GM19025 (cell line): ENCODE measurements around the gene MAN2A1.
A peak's percentile ranks its signal among the peaks of the same experiment; 100 is the strongest.

Source experiments
- ATAC-seq: cut with Tn5 transposase; IDR thresholded peaks from one replicate; pipeline ENCODE4 v1.9.1; 2021; ENCODE audit warnings: mild to moderate bottlenecking, low read depth, moderate library complexity; ENCODE audit not compliant: unreplicated experiment

MAN2A1 gene

DNA sequence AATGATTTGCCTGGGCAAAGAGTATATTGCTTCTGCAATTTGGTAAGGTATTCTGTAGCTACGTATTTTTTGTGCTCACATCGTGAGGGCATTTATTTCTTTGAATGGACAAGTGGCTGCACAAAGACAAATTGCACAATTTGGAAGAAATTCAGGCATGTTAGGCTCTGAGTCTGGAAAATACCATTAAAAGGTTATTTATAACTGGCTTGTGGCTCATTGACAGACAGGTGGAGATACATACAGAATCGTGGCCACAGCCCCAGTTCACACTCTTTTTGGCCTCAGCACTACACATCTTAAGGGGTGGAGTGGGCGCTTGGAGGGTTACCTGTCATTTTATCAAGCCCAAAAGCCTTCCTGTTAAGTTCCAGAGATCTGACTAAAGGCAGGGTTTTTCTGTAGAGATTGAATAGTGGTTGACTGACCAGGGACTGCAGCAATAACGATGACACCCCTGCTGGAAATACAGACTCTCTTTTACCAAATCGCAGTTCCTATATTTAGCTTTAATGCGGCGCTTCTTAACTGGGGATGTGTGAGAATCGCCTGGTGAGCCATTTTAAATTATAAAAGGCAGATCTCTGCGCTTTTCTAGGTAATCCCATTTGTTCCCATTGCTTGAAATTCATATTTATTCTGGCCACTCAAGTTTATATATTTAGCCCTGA lies 14.7 kb downstream of the MAN2A1 start:
- ATAC-seq, result no peak

DNA sequence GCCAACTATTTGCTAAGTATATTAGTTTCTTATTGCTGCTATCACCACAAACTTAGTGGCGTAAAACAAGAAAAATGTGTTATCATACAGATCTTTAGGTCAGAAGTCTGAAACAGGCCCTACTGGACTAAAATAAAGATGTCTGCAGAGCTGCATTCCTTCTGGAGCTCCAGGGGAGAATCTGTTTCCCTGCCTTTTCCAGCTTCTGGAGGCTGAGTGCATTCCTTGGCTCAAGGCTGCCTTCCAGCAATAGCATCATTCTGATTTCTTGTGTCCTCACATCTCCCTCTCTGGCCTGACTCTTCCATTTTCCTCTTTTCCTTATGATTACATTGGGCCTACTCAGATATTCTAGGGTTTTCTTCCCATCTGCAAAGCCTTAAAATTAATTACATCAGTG lies 15.9 kb downstream of the MAN2A1 start:
- no peak for ATAC-seq

DNA sequence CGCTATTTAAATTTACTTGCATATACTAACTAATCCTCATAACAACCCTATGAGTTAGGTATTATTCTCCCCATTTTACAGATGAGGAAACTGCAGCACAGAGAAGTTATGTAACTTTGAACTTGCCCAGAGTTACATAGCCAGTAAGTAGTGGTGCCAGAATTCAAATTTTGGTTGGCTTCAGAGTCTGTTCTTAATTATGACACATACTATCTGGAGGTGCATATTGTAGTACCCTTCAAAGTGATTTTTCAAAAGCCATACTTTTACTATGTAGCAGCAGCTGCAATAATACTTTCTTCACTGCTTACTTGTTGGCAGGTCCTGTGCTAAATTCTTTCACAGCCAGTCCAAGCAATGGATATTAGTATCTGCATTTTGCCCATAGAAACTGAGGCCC lies 16.4 kb downstream of the MAN2A1 start:
- no peak for ATAC-seq

DNA sequence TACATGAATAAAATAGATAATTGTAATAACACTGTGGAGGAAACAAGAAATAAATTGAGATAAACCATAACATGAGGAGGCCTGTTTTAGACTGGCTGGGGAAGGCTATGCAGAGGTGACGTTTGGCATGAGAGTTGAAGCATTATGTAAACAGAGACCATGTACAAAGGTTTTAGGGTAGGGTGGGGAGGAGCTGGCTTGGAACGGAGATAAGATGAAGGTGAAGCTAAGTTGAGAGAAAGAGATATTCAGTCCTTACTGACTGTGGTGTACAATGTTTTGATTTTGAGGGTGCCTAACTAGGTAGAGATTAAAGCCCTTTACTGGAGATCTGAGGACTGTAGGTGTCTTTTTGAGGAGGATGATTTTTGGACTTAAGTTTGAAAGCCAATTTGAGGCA lies 17.8 kb downstream of the MAN2A1 start:
- ATAC-seq, result no peak

DNA sequence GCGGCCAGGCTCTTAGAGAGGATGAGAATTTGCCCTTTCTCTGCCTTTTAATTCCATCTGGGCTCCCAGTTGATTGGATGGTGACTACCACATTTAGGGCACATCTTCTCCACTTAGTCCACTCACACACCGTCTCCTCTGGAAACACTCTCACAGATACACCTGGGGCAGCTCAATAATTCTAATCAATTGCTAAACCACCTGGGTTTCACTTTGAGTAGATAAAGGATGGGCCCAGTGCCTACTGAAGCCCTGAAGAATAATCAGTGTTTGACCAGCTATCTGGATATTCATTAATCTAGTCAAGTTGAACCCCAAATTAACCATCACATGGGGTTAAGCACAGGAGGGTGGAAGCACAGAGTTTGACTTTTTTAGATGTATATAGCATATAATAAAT lies 19.1 kb downstream of the MAN2A1 start:
- no peak for ATAC-seq

DNA sequence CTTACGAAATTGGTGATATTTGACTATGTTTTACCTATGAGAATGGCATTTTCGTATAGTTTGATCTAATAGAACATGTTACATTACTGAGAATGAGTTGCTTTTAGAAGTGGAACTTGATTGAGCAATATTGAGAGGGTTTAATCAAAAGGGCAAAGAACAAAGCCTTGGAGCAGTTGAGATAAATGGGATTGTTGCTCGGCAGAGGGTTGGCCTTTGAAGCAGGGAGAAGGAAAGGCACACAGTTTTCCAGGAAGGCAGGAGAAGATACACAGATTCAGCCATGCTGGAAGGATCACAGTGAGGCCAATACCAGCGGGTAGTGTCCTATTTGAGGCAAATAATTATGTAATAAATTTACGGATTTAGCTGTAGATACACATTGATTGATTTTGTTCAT lies 19.5 kb downstream of the MAN2A1 start:
- ATAC-seq, result no peak

DNA sequence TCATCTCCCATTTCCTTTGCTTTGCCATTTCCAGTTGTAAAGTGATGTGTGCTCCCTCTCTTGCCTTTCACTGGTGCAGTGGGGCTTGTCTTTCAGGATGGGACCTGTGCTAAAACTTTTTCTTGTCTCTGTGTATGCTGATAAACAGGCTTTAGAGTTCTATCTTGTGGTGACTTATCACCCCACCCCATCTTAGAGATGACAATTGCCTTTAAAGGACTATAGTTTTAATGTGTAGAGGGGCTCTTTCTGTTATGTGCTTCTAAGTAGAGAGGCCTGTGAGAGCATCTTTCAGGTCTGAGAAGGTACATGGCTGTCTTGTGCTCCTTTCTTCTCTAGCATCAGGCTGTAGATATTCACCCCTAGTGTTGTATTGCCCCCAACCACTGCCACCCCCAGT lies 21.9 kb downstream of the MAN2A1 start:
- no peak for ATAC-seq

DNA sequence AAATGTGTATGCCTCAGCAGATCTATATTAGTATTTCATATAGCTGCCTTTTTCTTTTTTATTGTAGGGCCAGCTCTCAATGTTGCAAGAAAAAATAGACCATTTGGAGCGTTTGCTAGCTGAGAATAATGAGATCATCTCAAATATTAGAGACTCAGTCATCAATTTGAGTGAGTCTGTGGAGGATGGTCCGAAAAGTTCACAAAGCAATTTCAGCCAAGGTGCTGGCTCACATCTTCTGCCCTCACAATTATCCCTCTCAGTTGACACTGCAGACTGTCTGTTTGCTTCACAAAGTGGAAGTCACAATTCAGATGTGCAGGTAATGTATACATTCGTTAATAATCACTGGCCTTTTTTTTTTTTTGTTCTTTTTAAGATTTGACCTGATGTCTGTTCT lies 23.7 kb downstream of the MAN2A1 start:
- no peak for ATAC-seq

DNA sequence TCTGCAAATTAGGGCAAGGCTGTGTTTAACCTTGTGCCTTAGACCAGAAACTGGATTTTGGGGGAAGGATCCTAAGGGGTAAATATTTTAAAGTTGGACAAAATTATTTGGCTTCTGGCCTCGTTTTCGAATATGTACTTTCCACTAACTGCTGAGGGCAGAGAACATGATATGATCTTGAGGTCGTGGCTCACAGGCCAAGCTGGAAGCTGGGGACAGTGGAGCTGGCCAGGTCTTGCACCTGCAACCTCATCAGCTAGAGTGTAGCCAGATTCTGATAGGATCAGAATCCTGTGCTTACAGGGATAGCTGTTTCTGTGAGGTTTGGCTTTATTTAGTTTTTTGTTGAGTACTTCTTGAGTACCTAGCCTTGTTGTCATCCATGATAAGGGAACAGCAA lies 24.9 kb downstream of the MAN2A1 start:
- no peak for ATAC-seq

DNA sequence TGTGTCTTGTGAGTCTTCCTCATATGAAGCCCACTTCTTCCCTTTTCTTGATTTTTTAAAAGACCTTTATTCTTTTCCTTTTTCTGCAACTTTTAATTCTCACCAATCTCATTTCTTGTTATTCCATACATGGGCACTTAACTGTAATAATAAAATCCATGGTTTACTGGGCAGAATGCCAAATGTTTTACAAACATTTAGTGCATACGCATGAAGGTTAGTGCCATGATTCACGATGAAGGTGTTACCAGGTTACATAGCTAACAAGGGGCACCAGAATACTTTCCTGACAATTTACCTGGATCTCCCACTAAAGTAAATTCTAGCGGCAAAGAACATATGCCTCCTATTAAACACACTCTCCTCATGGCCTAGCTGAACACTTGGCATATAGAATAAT lies 28.5 kb downstream of the MAN2A1 start:
- no peak for ATAC-seq

DNA sequence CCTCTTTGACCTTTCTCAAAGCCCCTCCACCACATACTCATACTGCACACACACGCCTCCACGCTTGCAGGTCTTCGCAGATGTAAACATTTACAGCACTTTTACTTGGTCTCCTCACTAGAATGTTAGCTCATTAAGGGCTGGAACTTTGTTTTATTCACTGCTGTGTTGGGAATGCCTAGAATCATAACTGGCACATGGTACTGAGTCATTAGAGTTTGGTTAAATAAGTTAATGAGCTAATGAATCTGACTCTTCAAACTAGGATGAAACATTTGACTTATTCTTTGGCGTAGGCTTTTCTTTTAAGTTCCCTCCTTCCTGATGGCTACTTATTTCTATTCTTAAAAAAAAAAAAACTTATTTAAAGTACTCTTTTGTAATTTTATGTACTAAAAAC lies 28.9 kb downstream of the MAN2A1 start:
- no peak for ATAC-seq

DNA sequence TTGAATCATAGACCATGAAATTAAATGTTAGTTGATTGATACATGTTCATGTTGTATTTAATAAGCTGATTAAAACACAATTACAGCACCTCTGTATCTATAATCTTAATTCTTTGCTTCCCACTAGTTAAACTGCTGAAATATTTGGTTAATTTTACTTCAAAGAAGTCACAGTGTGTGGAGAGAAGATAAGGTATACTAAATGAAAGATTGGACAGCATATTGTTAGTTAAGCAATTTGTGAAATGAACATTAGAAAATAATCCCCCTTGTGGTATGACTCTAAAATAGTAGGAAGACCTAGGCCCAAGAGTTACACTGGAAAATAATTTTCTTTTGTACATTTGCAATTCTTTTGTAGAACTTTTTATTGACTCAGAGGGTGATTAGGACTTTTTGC lies 30.3 kb downstream of the MAN2A1 start:
- ATAC-seq, result no peak

DNA sequence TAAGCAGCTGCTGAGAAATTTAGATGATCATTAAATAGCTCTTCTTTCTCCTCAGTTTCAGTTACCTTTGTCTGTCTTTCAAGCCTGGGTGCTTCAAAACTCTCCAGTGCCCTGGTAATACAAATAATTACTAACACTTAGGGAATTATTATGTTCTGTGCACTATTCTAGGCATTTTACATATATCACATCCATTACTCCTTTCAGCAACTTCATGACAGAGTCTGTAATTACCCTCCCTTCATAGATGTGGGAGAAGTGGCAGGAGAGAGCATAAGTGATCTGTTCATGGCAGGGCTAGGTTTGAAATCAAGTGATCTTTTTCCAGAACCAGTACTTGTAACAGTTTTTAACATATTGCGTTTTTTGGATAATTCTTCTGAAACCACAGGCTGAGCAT lies 32.0 kb downstream of the MAN2A1 start:
- ATAC-seq, result no peak

DNA sequence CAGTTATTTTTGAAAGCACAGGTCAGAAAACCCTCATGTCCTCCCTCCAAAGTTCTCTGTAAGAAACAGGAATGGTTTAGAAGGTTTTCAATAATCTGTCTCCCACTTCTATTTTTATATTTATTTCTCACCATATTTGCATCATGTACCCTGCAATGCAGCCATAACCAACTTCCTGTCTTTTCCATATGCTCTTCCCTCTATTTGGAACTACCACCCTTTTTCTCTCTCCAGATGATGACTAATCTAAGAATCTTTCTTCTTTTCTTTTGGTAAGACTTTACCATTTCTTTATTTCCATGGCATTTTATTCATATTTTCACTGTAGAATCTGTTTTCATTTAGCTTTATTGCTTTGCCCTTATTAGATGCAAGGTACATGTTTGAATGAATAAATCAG lies 33.9 kb downstream of the MAN2A1 start:
- ATAC-seq, result no peak

DNA sequence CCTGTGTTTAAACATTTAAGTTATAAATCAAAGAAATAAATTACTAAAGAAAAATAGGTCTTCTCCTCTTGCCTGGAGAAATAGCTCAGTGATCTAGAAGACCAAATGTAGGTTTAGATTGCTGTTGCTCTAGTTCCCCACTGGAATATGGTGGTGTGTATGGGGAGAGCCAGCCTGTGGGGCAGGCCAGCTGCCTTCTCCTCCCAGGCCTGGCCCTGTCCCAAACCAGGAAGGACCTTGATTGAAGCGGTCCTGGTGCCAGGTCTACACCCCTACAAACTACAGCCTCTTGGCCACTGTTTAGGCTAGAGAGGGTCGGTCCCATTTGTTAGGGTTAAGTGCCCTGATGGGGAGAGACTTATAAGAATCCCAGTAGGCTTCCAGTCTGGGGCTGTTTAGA lies 35.4 kb downstream of the MAN2A1 start:
- ATAC-seq, result no peak

DNA sequence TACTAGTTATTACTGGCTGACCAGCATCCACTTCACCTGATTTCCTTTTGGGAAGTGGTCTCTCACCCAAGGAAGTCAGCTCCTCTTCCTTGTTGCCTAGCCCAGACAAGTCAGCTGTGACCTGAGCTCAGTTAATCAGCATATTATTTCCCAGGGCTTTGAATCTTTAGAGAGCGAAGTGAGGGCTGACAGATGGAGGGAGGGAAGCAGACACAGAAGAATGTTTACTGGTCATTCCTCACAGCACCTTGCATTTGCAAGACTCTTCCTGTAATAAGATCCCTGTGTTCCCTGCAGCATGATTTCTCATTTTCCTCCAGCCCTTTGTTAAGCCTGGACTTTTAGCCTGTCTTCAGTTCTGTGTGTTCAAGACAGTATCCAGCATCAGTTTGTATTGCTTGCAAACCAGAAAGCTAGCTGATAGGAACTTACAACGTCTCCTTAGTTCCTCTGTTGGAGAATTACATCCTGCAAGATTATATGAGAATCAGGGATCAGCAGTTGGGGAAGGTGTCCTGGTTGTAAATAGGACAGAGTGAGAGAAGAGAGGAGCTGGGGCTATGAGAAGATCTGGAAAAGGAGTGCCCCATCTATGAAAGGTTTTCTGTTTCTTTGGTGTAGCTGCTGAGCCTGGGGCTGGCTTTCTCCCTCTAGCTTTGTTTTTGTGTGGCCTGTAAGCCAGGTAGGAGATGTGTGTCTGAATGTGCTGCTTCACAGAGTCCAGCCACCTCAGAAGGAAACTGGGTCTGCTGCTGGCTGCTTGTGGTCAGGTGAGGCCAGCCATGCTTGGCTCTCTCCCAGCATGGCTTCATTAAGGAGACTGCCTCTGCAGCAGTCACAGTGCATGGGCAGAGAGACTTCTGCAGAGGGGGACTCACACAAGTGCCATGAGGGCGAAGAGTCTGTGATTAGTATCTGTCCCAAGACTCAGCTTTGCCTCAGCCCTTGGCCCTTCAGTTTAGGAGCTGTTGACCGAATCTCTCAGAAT lies 50.3 kb downstream of the MAN2A1 start:
- peak; percentile 73 for ATAC-seq

DNA sequence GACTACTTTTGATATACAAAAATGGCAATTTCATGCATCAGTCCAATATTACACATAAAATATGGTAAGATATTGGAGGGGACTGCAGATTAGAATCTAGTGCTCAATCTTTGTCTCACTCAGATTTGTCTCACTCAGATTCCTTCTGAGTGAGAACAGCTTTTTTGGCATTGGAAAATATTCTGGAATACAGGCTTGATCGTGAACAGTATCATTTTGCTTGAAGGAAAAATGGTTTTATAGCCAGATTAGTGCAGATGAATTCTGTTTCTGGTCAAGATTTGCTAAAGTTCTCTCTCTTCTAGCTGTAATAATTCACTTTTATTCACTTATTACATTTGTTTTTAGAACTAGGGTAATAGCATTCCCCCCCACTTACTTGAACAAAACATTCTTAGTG lies 51.2 kb downstream of the MAN2A1 start:
- ATAC-seq, result no peak

DNA sequence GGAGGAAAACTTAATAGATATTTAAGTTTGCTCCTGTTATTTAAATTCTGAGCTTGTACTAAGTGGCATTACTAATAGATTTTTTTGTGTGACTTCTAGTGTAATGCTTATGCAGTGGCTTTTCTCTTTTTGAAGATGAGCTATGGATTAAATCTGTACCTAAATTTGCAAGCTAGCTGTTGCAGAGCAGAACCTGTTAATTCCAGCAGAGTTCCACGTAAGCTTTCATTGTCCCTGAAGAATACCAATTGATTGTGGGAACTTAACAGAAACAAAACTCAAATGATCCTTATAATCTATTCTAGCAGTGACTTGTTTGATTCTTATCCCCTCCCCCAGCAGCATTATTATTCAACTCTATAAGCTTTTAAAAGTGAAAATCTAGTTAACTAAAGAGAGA lies 51.7 kb downstream of the MAN2A1 start:
- ATAC-seq, result no peak

DNA sequence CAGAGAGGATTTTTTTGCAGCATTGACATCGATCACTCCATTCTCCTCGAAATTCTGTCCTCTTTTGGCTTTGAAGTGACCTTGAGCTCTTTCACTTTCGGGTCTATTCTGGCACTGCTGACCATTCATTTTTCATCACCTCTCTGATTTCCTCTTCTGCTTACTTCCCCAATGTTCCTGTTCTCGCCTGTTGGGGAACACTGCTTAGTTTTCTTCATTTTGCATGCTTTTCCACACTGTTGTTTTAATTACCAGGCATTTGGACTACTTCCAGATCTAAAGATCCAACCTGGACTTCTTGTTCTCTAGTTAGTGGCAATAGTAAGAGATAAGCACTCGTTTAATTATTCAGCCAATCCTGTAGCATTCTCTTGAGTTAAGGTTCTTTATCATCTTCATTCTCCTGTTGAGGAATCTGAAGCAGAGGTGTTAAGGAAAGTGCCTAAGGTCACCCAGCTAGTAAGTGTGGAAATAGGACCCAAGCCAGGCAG lies 53.4 kb downstream of the MAN2A1 start:
- ATAC-seq, result no peak

DNA sequence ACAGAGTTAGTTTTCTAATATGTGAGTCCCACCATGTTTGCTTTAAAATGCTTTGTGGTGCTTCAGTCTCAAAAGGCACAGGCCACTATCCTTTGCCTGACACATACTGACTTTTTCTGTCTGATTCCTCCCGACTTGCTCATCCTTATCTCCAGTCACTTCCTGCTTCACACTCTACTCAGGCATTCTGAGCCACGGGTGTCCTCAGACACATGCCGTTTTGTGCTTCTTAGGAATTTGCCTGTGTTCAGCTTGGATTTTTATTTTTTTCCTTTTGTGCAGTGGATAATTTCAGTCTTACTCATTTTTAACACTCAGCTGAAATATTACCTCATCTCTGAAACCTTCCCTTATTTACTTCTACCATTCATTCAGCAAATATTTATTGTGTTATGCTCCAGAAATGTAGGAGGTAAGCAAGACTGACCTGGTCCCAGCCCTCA lies 54.1 kb downstream of the MAN2A1 start:
- no peak for ATAC-seq

DNA sequence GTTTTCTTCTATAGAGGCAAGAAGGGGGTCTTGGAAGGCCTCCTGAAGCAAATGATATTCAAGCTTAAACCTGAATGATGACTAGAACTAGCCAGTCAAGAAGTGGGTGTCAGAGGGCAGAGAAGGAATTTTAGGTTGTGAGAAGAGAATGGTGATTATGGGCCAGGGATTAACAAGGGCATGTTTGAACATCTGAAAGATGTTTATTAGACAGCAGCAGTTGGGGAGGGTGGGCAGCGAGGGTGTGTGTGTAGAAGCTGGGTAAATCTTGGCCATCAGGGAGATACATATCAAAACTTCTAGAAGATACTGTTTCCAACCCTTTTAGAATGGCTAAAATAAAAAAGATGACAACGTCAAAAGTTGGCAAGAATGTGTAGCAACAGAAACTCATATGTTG lies 54.5 kb downstream of the MAN2A1 start:
- ATAC-seq, result no peak

DNA sequence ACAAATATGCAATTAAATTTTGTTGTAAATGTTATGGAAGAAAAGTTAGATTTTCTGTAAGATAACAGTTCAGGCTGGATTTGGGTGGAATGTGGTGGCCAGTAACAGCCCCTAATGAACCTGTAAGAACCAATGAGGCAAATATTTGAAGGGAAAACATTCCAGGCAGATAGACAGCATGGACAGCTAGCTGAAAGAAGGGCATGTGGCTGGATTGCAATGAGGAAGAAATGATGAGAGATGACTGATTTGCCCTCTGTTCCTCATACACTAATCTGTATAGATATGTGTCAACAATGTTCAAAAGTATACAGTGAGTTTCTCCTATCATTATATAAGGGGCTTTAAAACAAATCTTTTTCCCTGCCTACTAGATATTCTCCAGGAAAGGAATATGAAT lies 58.8 kb downstream of the MAN2A1 start:
- no peak for ATAC-seq
